Stimulated activated CD4-positive, alpha-beta T cell treated with anti-CD3 and anti-CD28 coated beads, Interleukin-1b, Interleukin-23, amount 100 ng/mL, for 24 hours (primary cell): ENCODE results near the gene HES1.
"Not testable (repeated sequence)": the region's sequence is repeated elsewhere in the genome, so short reads cannot be mapped to it uniquely, and the experiment has no call there.

Source experiments
- DNase-seq, 4 experiments: peaks; one replicate each; pipeline ENCODE4 v3.0.0-alpha.2; 2020; ENCODE audit warnings: low read depth in 4 of 4, low spot score in 1 of 4

The HES1 gene

GRCh38 chr3:194139814-194140391, 4.0 kb downstream of the HES1 start:
- DNase-seq: no peak

- DNase-seq: peak in 2 of 4 experiments; percentile 6 to 17
Measured at GRCh38 chr3:194140520-194141414, 4.8 kb downstream of the HES1 start.

GRCh38 chr3:194141415-194142155, 5.6 kb downstream of the HES1 start:
- DNase-seq: peak in 2 of 4 experiments; percentile 58 to 80

- DNase-seq: no peak
Measured at GRCh38 chr3:194142156-194142910, 6.4 kb downstream of the HES1 start.

- DNase-seq: no peak
Measured at GRCh38 chr3:194145702-194146101, 9.8 kb downstream of the HES1 start.

GRCh38 chr3:194147679-194148078, 11.7 kb downstream of the HES1 start:
- no peak for DNase-seq

GRCh38 chr3:194148383-194148782, 12.4 kb downstream of the HES1 start:
- no peak for DNase-seq

GRCh38 chr3:194150252-194150934, 14.4 kb downstream of the HES1 start:
- DNase-seq: no peak

- DNase-seq: not testable (repeated sequence)
Measured at GRCh38 chr3:194150935-194151302, 15.0 kb downstream of the HES1 start.

GRCh38 chr3:194154346-194154745, 18.4 kb downstream of the HES1 start:
- DNase-seq: no peak

- no peak for DNase-seq
Measured at GRCh38 chr3:194156095-194156494, 20.1 kb downstream of the HES1 start.

GRCh38 chr3:194158942-194159439, 23.0 kb downstream of the HES1 start:
- DNase-seq: no peak

- no peak for DNase-seq
Measured at GRCh38 chr3:194160158-194160557, 24.2 kb downstream of the HES1 start.

GRCh38 chr3:194161131-194162045, 25.4 kb downstream of the HES1 start:
- no peak for DNase-seq

- no peak for DNase-seq
Measured at GRCh38 chr3:194162070-194162678, 26.2 kb downstream of the HES1 start.

- no peak for DNase-seq
Measured at GRCh38 chr3:194162817-194163584, 27.1 kb downstream of the HES1 start.

GRCh38 chr3:194163697-194164096, 27.7 kb downstream of the HES1 start:
- DNase-seq: no peak

- no peak for DNase-seq
Measured at GRCh38 chr3:194164861-194165260, 28.9 kb downstream of the HES1 start.
